ENCODE results near the gene HHIPL1. TPM values are rescaled to one million over a fixed set of nuclear protein-coding genes. Genes with fewer than 3 reads are reported as not detected.

Gene HHIPL1
- total RNA-seq (2021) (0.06 and 0.15 TPM in 2 replicates), Bru-seq, nascent RNA (percentile 7 among the genes with signal in this experiment), BruChase-seq, experiment 1, labeled RNA remaining after a 2-hour chase (percentile 7 among the genes with signal in this experiment), BruChase-seq, experiment 2, labeled RNA remaining after a 6-hour chase (percentile 6 among the genes with signal in this experiment)
- long read RNA-seq, full-length matches to known transcripts = 1 of 1 reads
- long read RNA-seq, partial matches to known transcripts = 0 of 1 reads
- long read RNA-seq, other reads (novel, unspliced or antisense) = 0 of 1 reads

GRCh38 chr14:99644723-99645544 is at the start of gene HHIPL1:
TSS of gene HHIPL1 (plus strand) at chr14:99645129. CDS start at chr14:99645208, 79 bp downstream.
- TF ChIP-seq EZH2 (IDR thresholded peaks at IDR 0.05; ENCODE audit: borderline replicate concordance, low read depth, low read length, poor library complexity, severe bottlenecking) (no peak), CTCF (conservative IDR thresholded peaks at IDR 0.05; ENCODE audit: low read depth, low read length) (no peak)
- Histone ChIP-seq H3K27me3 (replicated peaks; ENCODE audit: insufficient read depth, low read depth, low read length, poor library complexity) (peaks cover 17% of the 10 kb centered on the region), H3K4me3 (ENCODE audit: low read depth, low read length, poor library complexity, severe bottlenecking) (peak within 1 kb of the TSS; percentile 34), H3K36me3 (ENCODE audit: insufficient read depth, low read length, poor library complexity, severe bottlenecking) (no peaks in the 10 kb centered on the region), H3K4me1 (ENCODE audit: insufficient read depth, low read length, poor library complexity, severe bottlenecking) (no peaks in the 10 kb centered on the region), H3K9me3 (ENCODE audit: low read depth, low read length, poor library complexity, severe bottlenecking) (no peaks in the 10 kb centered on the region), H3K27ac (ENCODE audit: low read depth, low read length, poor library complexity, severe bottlenecking) (no peak within 1 kb of the TSS)
- BruUV-seq (replicated peaks) = no TSS peak
- ChIA-PET CTCF (no interaction called here), POLR2A (ENCODE audit: low non-redundant PET) (no interaction called here)
- intact Hi-C loops (cut with micrococcal nuclease; ENCODE audit: unreplicated experiment) = no loop called here
- no peak for DNase-seq (ENCODE audit: low spot score)

- CTCF ChIA-PET = no interaction called here
- intact Hi-C loops (cut with micrococcal nuclease; ENCODE audit: unreplicated experiment) = no loop called here
- H3K27ac ChIP-seq (ENCODE audit: low read depth, low read length, poor library complexity, severe bottlenecking) = no peak overlapping the region
- H3K4me3 ChIP-seq (ENCODE audit: low read depth, low read length, poor library complexity, severe bottlenecking) = no peak overlapping the region
- no peak for DNase-seq (ENCODE audit: low spot score)
- H3K27me3 ChIP-seq (replicated peaks; ENCODE audit: insufficient read depth, low read depth, low read length, poor library complexity) = no peaks in the 10 kb centered on the region
- H3K36me3 ChIP-seq (ENCODE audit: insufficient read depth, low read length, poor library complexity, severe bottlenecking) = no peaks in the 10 kb centered on the region
- H3K9me3 ChIP-seq (ENCODE audit: low read depth, low read length, poor library complexity, severe bottlenecking) = no peaks in the 10 kb centered on the region
- no TSS peak for BruUV-seq (replicated peaks)
- POLR2A ChIA-PET (ENCODE audit: low non-redundant PET) = no interaction called here
- TF ChIP-seq CTCF (conservative IDR thresholded peaks at IDR 0.05; ENCODE audit: low read depth, low read length) (no peak), EZH2 (IDR thresholded peaks at IDR 0.05; ENCODE audit: borderline replicate concordance, low read depth, low read length, poor library complexity, severe bottlenecking) (no peak)
- H3K4me1 ChIP-seq (ENCODE audit: insufficient read depth, low read length, poor library complexity, severe bottlenecking) = no peaks in the 10 kb centered on the region
Observed at GRCh38 chr14:99595524-99595923, 49.4 kb upstream of the HHIPL1 start.

- no TSS peak for BruUV-seq (replicated peaks)
- intact Hi-C loops (cut with micrococcal nuclease; ENCODE audit: unreplicated experiment) = no loop called here
- peaks cover 2% of the 10 kb centered on the region for H3K4me1 ChIP-seq (ENCODE audit: insufficient read depth, low read length, poor library complexity, severe bottlenecking)
- no peaks in the 10 kb centered on the region for H3K9me3 ChIP-seq (ENCODE audit: low read depth, low read length, poor library complexity, severe bottlenecking)
- DNase-seq (ENCODE audit: low spot score) = no peak
- no peak overlapping the region for H3K4me3 ChIP-seq (ENCODE audit: low read depth, low read length, poor library complexity, severe bottlenecking)
- POLR2A ChIA-PET (ENCODE audit: low non-redundant PET) = no interaction called here
- TF ChIP-seq EZH2 (IDR thresholded peaks at IDR 0.05; ENCODE audit: borderline replicate concordance, low read depth, low read length, poor library complexity, severe bottlenecking) (no peak), CTCF (conservative IDR thresholded peaks at IDR 0.05; ENCODE audit: low read depth, low read length) (no peak)
- H3K27me3 ChIP-seq (replicated peaks; ENCODE audit: insufficient read depth, low read depth, low read length, poor library complexity) = no peaks in the 10 kb centered on the region
- H3K36me3 ChIP-seq (ENCODE audit: insufficient read depth, low read length, poor library complexity, severe bottlenecking) = no peaks in the 10 kb centered on the region
- H3K27ac ChIP-seq (ENCODE audit: low read depth, low read length, poor library complexity, severe bottlenecking) = no peak overlapping the region
- CTCF ChIA-PET = no interaction called here
Observed at GRCh38 chr14:99596071-99596627, 48.8 kb upstream of the HHIPL1 start.

Measured in A673 (cell line).